GM18502 (cell line): ENCODE measurements around the gene RABEPK.
A peak's percentile ranks its signal among the peaks of the same experiment; 100 is the strongest.
"Not testable (repeated sequence)": the region's sequence is repeated elsewhere in the genome, so short reads cannot be mapped to it uniquely, and the experiment has no call there.

Source experiments
- ATAC-seq: cut with Tn5 transposase; IDR thresholded peaks from one replicate; pipeline ENCODE4 v1.9.1; 2021; ENCODE audit warnings: mild to moderate bottlenecking; ENCODE audit not compliant: unreplicated experiment, poor library complexity

The RABEPK gene

GRCh38 chr9:125190361-125190801, 10.0 kb upstream of the RABEPK start:
- no peak for ATAC-seq

- ATAC-seq, result not testable (repeated sequence)
These were observed 5.9 kb upstream of the RABEPK start for GRCh38 chr9:125194466-125194865.

- ATAC-seq, result not testable (repeated sequence)
These were observed 4.8 kb upstream of the RABEPK start for GRCh38 chr9:125195591-125195990.

- ATAC-seq, result no peak
These were observed 2.7 kb downstream of the RABEPK start for GRCh38 chr9:125202846-125203618.

GRCh38 chr9:125204477-125204876, 4.1 kb downstream of the RABEPK start:
- ATAC-seq, result no peak

GRCh38 chr9:125214186-125214585, 13.8 kb downstream of the RABEPK start:
- no peak for ATAC-seq

GRCh38 chr9:125218621-125219020, 18.3 kb downstream of the RABEPK start:
- ATAC-seq, result no peak

GRCh38 chr9:125224858-125225257, 24.5 kb downstream of the RABEPK start:
- not testable (repeated sequence) for ATAC-seq

- no peak for ATAC-seq
These were observed 27.4 kb downstream of the RABEPK start for GRCh38 chr9:125227761-125228160.

GRCh38 chr9:125233678-125234077, 33.3 kb downstream of the RABEPK start:
- ATAC-seq, result no peak

- ATAC-seq, result not testable (repeated sequence)
These were observed 33.8 kb downstream of the RABEPK start for GRCh38 chr9:125234099-125234498.

GRCh38 chr9:125235804-125236519, 35.6 kb downstream of the RABEPK start:
- no peak for ATAC-seq

GRCh38 chr9:125236520-125237159, 36.3 kb downstream of the RABEPK start:
- ATAC-seq, result not testable (repeated sequence)

- ATAC-seq, result no peak
These were observed 38.0 kb downstream of the RABEPK start for GRCh38 chr9:125238127-125238914.

GRCh38 chr9:125238915-125239446, 38.6 kb downstream of the RABEPK start:
- no peak for ATAC-seq

- no peak for ATAC-seq
These were observed 39.6 kb downstream of the RABEPK start for GRCh38 chr9:125239631-125240597.

GRCh38 chr9:125240649-125240999, 40.3 kb downstream of the RABEPK start:
- peak; percentile 0 for ATAC-seq

GRCh38 chr9:125241000-125241862, 40.9 kb downstream of the RABEPK start, which contains the start of gene HSPA5:
Gene HSPA5, minus strand, starts transcription at chr9:125241343. Its CDS starts 217 bp downstream, at chr9:125241126.
- peak; percentile 90 for ATAC-seq
